Measurements from ENCODE around the gene KRT14. TPM values are rescaled to one million over a fixed set of nuclear protein-coding genes. Genes with fewer than 3 reads are reported as not detected.

Gene KRT14
- total RNA-seq, 1 experiment from 2014 or later = not detected

DNA sequence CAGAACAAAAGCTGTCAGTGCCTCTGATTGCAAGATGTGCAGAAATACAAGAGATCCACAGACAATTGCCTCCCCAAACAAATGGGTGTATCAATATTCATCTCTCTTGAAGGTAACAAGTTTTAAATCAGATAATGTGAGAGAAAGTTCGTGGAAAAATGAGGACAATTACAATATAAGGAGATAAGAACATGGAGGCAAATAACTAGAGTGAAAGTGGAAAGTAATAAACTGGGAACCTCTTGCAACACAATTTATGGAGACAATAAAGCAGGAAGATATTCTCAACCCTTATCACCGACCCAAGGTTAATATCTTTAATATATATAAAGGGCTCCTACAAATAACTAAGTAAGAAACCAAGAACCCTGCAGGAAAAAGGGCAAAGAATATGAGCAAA, 44.3 kb downstream of the KRT14 start:
- TF ChIP-seq, protein P1, sequence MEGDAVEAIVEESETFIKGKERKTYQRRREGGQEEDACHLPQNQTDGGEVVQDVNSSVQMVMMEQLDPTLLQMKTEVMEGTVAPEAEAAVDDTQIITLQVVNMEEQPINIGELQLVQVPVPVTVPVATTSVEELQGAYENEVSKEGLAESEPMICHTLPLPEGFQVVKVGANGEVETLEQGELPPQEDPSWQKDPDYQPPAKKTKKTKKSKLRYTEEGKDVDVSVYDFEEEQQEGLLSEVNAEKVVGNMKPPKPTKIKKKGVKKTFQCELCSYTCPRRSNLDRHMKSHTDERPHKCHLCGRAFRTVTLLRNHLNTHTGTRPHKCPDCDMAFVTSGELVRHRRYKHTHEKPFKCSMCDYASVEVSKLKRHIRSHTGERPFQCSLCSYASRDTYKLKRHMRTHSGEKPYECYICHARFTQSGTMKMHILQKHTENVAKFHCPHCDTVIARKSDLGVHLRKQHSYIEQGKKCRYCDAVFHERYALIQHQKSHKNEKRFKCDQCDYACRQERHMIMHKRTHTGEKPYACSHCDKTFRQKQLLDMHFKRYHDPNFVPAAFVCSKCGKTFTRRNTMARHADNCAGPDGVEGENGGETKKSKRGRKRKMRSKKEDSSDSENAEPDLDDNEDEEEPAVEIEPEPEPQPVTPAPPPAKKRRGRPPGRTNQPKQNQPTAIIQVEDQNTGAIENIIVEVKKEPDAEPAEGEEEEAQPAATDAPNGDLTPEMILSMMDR (IDR thresholded peaks at IDR 0.05; ENCODE audit: insufficient read depth in 1 of 2, low read depth in 1 of 2, low read length in 1 of 2, severe bottlenecking in 1 of 2, unreplicated experiment in 1 of 2) = no peak
- Histone ChIP-seq H3K27me3 (replicated peaks; ENCODE audit: control insufficient read depth, insufficient read depth, low read length) (no peaks in the 10 kb centered on the region), H3K4me1 (peaks cover 72% of the 10 kb centered on the region), H3K36me3 (ENCODE audit: control insufficient read depth, insufficient read depth, low read length) (no peaks in the 10 kb centered on the region), H3K9me3 (no peaks in the 10 kb centered on the region), H3K4me3 (ENCODE audit: low read depth, low read length) (no peak overlapping the region)
- intact Hi-C loops (cut with micrococcal nuclease; ENCODE audit: unreplicated experiment) = no loop called here
- H3K9me3 Mint-ChIP-seq (ENCODE audit: unreplicated experiment) = peaks cover 14% of the 10 kb centered on the region
- CTCF ChIA-PET = interaction anchor here (1.8 kb wide), 1 partner anchor 121 kb away, joined by 7 read pairs; no protein-coding TSS in a partner anchor
- peaks cover 9% of the 10 kb centered on the region for H3K36me3 Mint-ChIP-seq (ENCODE audit: insufficient read depth, unreplicated experiment)
- no peaks in the 10 kb centered on the region for H3K27me3 Mint-ChIP-seq (ENCODE audit: insufficient read depth, unreplicated experiment)
- no TSS peak for BruUV-seq (replicated peaks)
- no peak overlapping the region for H3K4me3 Mint-ChIP-seq (ENCODE audit: unreplicated experiment)
- no peak overlapping the region for H3K27ac Mint-ChIP-seq (ENCODE audit: unreplicated experiment)
- H3K4me1 Mint-ChIP-seq (ENCODE audit: low read depth, unreplicated experiment) = peaks cover 64% of the 10 kb centered on the region
- POLR2A ChIA-PET = interaction anchor here (1.4 kb wide), 1 partner anchor 12 kb away, joined by 3 read pairs; no protein-coding TSS in a partner anchor
- DNase-seq = no peak

- H3K4me3 ChIP-seq (ENCODE audit: low read depth, low read length) = no peak overlapping the region
- POLR2A ChIA-PET = interaction anchor here (1.4 to 1.6 kb wide), 2 partner anchors 11 to 13 kb away, joined by 3 to 8 read pairs; partner anchors contain the start of gene KRT19
- peaks cover 69% of the 10 kb centered on the region for H3K4me1 Mint-ChIP-seq (ENCODE audit: low read depth, unreplicated experiment)
- H3K4me3 Mint-ChIP-seq (ENCODE audit: unreplicated experiment) = no peak overlapping the region
- no TSS peak for BruUV-seq (replicated peaks)
- H3K27me3 Mint-ChIP-seq (ENCODE audit: insufficient read depth, unreplicated experiment) = no peaks in the 10 kb centered on the region
- H3K9me3 Mint-ChIP-seq (ENCODE audit: unreplicated experiment) = peaks cover under 1% of the 10 kb centered on the region
- H3K36me3 Mint-ChIP-seq (ENCODE audit: insufficient read depth, unreplicated experiment) = peaks cover 11% of the 10 kb centered on the region
- H3K9me3 ChIP-seq = no peaks in the 10 kb centered on the region
- TF ChIP-seq, protein P1 (IDR thresholded peaks at IDR 0.05; ENCODE audit: insufficient read depth in 1 of 2, low read depth in 1 of 2, low read length in 1 of 2, severe bottlenecking in 1 of 2, unreplicated experiment in 1 of 2) = no peak
- CTCF ChIA-PET = interaction anchor here (0.5 to 1.8 kb wide), 6 partner anchors 8 to 124 kb away, joined by 3 to 7 read pairs (median 4); partner anchors contain the start of gene KRT19
- DNase-seq = peak in 1 of 2 experiments; percentile 47
- H3K4me1 ChIP-seq = peaks cover 82% of the 10 kb centered on the region
- H3K27me3 ChIP-seq (replicated peaks; ENCODE audit: control insufficient read depth, insufficient read depth, low read length) = no peaks in the 10 kb centered on the region
- H3K36me3 ChIP-seq (ENCODE audit: control insufficient read depth, insufficient read depth, low read length) = no peaks in the 10 kb centered on the region
- H3K27ac Mint-ChIP-seq (ENCODE audit: unreplicated experiment) = peak overlapping the region; percentile 67
- intact Hi-C loops (cut with micrococcal nuclease; ENCODE audit: unreplicated experiment) = no loop called here
Observed at GRCh38 chr17:41540921-41541625, 45.6 kb downstream of the KRT14 start.

GRCh38 chr17:41539979-41540701, 46.6 kb downstream of the KRT14 start:
- DNase-seq = peak in 1 of 2 experiments; percentile 38
- no peaks in the 10 kb centered on the region for H3K27me3 ChIP-seq (replicated peaks; ENCODE audit: control insufficient read depth, insufficient read depth, low read length)
- BruUV-seq (replicated peaks) = no TSS peak
- intact Hi-C loops (cut with micrococcal nuclease; ENCODE audit: unreplicated experiment) = no loop called here
- H3K4me3 Mint-ChIP-seq (ENCODE audit: unreplicated experiment) = no peak overlapping the region
- no peaks in the 10 kb centered on the region for H3K36me3 ChIP-seq (ENCODE audit: control insufficient read depth, insufficient read depth, low read length)
- H3K27me3 Mint-ChIP-seq (ENCODE audit: insufficient read depth, unreplicated experiment) = no peaks in the 10 kb centered on the region
- H3K4me3 ChIP-seq (ENCODE audit: low read depth, low read length) = no peak overlapping the region
- H3K36me3 Mint-ChIP-seq (ENCODE audit: insufficient read depth, unreplicated experiment) = peaks cover 21% of the 10 kb centered on the region
- ChIA-PET CTCF (interaction anchor here (0.9 to 1.5 kb wide), 4 partner anchors 9 to 125 kb away, joined by 4 to 6 read pairs (median 4); partner anchors contain the start of gene KRT19), POLR2A (interaction anchor here (1.6 kb wide), 1 partner anchor 12 kb away, joined by 8 read pairs; the partner anchor contains the start of gene KRT19)
- H3K4me1 ChIP-seq = peaks cover 87% of the 10 kb centered on the region
- H3K27ac Mint-ChIP-seq (ENCODE audit: unreplicated experiment) = peak overlapping the region; percentile 67
- H3K9me3 Mint-ChIP-seq (ENCODE audit: unreplicated experiment) = no peaks in the 10 kb centered on the region
- peaks cover 78% of the 10 kb centered on the region for H3K4me1 Mint-ChIP-seq (ENCODE audit: low read depth, unreplicated experiment)
- TF ChIP-seq, protein P1 (IDR thresholded peaks at IDR 0.05; ENCODE audit: insufficient read depth in 1 of 2, low read depth in 1 of 2, low read length in 1 of 2, severe bottlenecking in 1 of 2, unreplicated experiment in 1 of 2) = no peak
- no peaks in the 10 kb centered on the region for H3K9me3 ChIP-seq
